SKM-1 treated with dmso at 0.1 percent for 144 hours (cell line): Measurements from ENCODE around the gene INO80.
"Not testable (repeated sequence)": the region's sequence is repeated elsewhere in the genome, so short reads cannot be mapped to it uniquely, and the experiment has no call there.

Source experiments
- DNase-seq: peaks from one replicate; lab custom pipeline; 2025; ENCODE audit not compliant: unreplicated experiment; lab: John Stamatoyannopoulos, UW

Gene INO80

DNA sequence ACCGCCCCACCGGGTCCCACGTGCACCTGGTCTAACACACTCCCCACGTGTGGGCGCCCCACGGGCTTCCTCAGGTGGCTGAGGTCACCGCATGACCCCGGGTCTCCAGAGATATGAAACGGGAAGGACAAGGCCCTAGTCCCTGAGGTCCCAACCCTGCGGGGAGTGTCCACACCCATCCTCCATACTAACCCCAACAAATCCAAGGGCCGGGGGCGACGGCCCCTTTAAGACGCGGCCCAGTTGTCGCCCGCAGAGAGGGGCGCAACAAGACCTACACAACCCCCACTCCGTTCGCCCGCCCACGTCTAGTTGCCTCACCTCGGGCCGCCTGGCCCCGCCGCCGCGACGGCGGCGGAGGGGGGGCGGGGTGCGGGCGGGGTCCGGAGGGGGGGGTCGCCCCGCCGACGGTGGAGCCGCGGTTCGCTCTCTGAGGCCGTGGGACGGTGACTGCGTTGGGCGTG, 396 bp downstream of the INO80 start:
- DNase-seq, result peak; percentile 55

DNA sequence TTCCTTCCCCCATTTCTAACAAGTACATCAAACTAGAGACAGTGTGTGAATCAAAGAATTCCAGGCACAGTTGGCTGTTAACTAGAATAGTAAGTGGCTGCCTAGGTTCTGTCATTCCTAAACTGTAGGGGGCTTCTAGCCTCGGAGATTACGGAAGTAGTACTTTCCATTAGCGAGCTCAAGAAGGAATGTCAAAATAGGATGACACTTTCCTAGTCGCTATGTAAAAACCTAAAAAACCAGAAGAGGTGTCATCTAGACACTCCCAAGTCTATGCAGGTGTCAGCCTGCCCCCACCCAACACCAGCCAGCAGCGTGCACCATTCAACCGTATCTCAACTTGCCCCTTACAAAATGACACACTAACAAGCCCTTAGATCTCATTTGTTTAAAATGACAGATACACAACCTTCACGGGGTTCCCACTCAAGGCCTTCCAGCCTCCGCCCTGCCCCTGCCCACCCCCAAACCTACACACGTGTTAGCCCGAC, 874 bp downstream of the INO80 start:
- DNase-seq, result no peak

DNA sequence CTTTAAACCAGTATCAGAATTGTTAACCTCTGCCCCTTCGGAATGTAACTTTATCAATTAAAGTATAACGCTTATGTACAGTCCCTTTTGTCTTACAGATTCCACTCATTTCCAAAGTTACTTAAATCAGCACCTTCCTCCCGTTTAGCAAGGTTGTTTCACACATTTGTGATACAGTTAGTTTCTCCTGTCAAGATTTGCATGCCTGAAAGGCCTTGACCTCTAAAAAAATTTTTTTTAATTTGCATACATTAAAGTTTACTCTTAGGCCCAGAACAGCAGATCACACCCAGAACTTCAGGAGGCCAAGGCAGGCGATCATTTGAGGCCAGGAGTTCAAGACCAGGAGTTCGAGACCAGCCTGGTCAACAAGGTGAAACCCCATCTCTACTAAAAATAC, 9.1 kb downstream of the INO80 start:
- DNase-seq, result no peak

DNA sequence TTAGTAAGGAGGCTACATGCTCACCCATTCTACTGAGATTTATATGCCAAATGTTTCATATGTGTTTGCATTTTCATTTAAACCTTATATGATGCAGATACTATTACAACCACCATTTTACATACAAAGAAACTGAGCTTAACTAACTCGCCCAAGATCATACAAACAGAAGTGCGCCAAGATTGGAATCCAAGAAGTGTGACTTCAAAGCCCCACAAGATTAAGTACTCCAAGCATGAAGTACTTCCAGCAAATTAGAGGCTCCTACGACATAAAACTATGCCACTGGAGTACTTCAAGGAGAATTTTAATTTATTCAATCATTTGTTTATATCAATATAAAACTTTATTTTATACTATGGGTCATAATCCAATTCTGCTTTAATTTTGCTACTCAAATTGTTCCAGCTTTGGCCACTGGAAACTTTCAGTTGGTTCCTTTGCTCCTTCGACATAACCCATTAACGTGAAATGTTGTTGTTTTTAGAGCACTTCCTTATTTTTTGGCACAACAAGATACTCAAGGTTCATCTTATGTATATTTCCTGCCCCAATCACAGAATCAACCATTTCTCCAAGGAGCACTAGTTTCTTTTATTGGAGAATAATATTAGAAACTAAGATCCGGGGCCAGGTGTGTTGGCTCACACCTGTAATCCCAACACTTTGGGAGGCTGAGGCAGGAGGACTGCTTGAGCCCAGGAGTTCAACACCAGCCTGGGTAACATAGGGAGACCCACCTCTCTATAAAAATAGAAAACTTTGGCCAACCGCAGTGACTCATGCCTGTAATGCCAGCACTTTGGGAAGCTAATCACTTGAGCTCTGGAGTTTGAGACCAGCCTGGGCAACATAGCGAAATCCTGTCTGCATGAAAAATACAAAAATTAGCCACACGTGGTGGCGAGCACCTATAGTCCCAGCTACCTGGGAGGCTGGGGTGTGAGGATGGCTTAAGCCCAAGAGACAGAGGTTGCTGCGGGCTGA, 10.4 kb downstream of the INO80 start:
- no peak for DNase-seq

DNA sequence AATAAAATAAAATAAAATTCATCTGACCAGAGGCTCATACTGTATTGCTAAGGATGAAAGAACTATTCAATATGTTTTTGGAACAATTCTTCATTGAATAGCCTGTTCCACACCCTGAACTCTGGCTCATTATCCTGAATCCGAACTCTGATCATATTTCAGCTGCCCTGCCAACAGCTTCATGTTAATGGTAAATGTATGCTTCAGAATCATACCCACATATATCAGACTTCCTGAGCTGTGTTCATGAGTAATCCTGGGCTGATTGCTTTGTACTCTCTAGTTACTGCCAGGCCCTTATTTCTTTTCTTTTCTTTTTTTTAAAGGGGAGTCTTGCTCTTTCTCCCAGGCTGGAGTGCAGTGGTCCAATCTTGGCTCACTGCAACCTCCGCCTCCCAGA, 11.8 kb downstream of the INO80 start:
- DNase-seq, result no peak

DNA sequence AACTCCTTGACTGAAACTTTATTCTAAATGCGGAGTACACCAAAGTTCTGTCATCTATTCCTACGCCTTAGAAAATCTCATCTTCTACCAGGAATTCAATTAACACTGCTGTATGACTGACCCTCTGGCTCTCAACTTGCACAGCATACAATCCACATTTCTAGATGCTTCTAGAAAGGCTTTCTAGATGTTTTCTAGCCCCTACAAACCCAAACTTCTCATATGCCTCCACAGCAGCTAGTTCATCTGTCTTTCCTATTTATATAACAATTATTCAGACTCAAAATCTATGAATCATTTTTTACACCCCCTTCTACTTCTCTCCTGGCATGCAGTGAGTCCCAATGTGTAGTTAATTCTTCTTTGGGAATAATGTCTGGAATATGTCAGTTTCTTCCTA, 13.2 kb downstream of the INO80 start:
- DNase-seq, result no peak

DNA sequence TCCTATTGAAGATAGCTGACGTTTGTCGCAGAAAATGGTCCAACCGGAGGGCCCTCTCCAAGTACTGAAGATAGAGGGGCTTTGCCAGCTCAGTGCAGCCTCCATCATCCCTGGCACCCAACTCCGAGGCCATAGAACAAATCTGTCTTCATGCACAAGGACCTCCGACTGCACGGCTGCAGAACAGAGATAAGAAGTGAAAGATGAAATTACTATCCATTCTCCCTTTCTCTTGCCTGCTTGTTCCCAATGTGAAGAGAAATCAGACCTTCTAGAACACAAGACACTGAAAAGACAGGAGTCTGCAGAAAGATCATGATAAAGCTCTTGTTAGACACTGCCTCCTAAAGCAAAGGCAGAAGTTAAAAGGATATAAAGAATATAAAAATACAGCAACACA, 19.9 kb downstream of the INO80 start:
- DNase-seq, result no peak

DNA sequence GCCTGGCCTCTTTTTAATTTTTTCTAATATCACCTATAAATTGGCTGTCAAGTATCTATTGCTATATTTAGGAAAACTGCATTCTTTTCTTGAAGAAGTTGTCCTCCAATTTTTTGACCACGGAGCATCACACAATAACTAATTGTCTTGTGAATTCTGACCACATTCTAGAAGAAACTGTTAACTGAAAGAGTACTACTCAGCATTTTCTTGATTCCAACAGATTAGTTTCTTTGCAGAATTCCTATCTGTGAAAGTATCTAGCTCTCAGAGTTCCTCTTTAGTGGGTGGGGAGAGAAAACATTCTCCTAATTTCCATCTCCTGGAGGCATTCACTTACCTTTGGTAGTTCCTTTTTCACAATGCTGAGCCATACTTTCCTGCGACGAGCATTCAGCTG, 31.1 kb downstream of the INO80 start:
- DNase-seq, result no peak

DNA sequence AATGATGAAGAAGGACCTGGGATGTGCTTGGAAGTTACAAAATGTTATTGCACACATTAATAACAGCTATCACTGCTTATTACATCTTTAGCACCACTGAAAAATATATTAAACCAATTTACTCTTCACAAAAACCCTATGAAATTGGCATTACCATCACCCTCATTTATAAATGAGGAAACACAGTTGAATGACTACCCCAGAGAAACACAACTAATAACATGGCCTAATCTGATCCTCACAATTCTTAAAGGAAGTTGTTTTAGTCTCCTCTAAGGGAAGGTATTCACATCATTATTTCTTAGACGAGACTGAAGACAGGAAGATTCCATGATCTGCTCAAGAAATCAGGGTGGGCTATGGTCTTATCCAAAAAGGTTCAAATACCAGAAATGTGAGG, 35.9 kb downstream of the INO80 start:
- no peak for DNase-seq

DNA sequence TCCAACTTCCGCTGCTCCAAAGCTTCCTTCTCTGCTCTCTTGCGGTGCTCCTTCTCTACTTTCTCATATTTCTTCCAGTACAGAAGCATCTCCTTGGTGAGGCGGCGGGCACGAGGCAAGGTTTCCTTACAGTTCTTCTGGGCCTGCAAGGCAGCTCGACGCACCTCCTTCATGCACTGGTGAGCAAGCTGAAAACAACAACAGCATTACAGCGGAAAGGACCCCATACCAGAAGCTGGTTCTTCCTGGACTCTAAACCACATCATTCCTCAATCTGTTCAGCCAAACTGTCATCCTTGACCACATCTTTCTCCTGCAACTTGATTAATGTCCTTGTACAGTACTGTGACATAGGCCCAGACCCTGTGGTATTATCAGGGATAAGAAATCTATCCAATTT, 36.4 kb downstream of the INO80 start:
- no peak for DNase-seq

DNA sequence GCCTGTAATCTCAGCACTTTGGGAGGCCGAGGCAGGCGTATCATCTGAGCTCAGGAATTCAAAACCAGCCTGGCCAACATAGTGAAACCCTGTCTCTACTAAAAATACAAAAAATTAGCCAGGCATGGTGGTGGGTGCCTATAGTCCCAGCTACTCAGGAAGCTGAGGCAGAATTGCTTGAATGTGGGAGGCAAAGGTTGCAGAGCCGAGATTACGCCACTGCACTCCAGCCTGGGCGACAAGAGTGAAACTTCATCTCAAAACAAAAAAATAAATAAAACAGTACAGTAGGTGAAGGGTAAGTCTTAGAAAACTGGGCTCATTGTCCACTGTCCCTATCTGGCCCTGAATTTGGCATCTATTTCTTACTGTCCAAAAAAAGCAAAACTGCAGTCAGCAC, 37.2 kb downstream of the INO80 start:
- not testable (repeated sequence) for DNase-seq

DNA sequence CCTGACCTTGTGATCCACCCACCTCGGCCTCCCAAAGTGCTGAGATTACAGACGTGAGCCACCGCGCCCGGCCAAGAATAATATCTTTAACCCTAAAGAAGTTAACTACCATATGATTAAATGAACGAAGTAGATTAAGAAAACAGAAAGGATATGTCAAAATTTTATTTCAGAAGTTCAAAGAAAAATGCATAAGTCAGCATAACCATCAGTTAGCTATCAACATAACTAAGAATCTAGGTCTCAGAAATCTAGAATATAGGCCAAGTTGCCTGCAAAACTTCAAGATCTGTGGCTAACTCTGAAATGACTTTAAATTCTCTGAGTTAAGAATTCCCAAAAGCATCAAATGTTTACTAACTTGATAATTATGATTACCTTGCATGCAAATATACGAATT, 38.0 kb downstream of the INO80 start:
- DNase-seq, result no peak

DNA sequence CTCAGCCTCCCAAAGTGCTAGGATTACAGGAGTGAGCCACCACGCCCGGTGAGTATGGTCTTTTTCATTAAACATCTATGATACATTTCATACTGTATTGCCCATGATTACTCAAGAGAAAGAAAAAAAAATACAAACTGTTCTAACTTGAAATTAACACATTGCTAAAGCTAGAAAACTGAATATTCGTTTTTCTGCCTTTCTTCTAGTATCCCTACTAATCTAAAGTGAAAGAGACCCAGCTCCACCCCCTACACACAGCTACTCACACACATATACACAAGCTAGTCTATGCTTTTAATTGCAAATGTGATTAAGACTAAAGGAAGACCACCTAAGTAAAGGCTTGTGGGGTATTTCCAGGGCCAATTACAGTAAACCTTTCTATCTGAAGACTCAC, 43.1 kb downstream of the INO80 start:
- no peak for DNase-seq

DNA sequence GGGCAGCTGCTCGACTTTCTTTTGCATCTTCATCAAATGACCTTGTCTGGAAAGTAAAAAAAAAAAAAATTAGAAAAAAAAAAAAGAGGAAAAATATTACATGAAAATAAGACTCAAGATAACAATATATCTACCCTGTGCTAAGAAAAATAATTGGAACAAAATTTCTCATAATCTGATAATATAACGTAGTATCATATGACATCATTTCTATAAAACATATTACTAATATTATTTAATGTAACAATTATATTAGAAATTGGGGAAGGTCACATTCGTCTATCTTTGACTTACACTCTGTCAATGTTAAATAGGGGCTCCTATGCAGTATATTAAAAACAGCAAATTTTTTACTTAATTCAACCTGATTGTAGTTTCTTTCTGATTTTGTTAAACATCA, 44.1 kb downstream of the INO80 start:
- DNase-seq, result no peak

DNA sequence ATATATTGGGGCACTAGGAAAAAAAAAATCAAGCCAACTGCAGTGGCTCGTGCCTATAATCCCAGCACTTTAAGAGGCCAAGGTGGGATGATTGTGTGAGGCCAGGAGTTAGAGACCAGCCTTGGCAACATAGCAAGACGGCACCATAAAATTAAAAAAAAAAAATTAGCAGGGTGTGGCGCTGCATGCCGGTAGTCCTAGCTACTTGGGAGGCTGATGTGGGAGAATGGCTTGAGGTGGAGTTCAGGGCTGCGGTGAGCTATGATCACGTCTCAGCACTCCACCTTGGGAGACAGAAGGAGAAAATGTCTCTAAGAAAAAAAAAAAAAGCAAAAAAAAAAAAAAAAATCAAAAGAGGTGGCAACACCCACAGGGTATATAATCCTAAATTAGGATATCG, 49.6 kb downstream of the INO80 start:
- no peak for DNase-seq

DNA sequence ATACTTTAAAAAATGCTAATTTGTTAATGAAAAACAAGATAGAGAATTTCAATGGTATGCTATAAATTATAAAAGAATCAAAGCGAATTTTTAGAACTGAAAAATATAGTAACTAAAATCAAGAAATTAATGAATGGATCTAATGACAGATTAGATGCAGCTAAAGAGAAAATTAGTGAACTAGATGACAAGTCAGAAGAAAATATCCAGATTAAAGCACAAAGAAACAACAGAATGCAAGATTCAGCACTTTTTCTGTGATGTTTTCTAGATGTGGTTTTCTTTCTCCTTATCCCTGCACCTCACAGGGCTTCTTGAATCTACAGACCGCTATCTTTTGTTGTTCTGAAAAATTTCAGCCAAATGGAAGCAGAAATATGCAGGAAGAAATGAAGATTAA, 54.4 kb downstream of the INO80 start:
- no peak for DNase-seq

DNA sequence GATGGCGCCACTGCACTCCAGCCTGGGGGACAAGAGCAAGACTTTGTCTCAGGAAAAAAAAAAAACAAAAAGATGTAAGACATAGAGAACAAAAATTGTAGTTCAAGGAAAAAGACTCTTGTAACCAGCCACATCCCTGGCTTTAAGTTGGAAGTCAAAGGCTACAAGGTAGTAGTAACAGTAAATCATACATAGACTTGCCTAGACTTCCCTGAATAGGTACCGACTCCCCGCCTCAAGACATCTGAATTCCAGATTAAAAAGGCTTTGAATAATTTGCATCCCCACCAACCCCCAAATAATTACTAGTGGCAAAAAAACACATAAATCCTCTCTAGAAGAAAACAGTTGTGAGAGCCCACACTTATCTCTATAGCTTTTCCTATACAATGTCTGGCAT, 55.6 kb downstream of the INO80 start:
- no peak for DNase-seq

DNA sequence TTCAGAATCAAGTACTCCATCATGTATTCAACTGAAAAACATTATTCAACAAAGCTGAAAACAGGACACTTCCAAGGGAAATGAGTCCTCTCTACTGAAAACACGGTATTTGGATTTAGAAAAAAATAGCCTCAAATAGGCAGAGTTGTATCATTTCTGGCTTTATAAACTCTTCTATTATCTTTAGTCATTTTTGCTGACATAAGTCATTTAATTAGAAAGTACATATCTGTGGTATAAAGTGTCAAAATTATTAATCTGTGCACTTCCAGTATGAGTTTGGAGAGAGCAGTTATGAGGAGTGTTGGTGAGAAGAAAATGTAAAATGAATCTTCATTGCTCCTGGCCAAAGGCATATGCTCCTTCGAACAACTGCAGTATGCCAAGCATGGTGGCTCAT, 59.3 kb downstream of the INO80 start:
- no peak for DNase-seq

DNA sequence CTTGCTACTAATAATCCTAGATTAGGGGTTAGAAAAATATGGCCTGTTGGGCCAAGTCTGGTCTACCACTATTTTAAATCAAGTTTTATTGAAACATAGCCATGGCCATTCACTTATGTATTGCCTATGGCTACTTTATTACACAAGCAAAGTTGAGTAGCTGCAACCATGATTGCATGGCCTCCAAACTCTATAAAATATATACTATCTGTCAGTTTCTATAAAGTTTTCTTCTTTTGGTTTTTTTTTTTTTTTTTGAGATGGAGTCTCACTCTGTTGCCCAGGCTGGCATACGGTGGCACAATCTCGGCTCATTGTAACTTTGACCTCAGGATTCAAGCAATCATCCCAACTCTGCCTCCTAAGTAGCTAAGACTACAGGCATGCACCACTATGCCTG, 60.4 kb downstream of the INO80 start:
- DNase-seq, result no peak

DNA sequence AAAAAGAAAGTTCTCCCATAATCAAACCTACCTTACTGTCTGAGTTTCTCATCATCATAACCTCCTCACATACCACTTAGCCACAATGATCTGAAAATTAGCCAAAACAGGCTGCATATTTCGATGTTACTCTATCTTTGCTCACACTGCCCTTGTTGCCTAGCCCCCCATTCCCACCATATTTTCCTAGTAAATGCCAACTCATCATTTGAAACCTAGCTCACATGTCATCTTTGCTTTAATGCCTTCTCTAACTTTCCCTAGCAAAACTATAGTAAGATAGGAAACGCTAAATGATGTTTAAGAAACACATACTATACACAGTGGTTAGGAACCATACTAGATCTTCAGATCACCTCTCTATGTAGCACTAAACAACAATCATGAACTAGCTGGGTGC, 64.9 kb downstream of the INO80 start:
- DNase-seq, result no peak

DNA sequence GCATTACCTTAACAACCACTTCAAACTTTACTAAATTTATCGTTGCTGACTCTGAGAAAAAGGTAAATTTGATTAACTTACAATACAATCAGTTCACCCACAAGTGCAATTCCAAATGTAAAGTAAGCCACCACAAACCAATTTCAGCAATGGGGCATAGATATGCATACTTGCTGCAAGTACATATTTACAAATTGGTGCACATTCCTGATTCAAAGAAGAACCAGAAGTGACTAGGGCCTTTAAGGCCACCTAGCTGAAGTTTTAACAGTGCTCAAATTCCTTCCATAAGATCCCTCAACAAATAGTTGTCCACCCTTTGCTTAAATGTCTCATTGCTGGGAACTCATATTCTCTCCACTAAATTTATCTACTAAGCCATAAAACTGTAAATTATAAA, 67.2 kb downstream of the INO80 start:
- DNase-seq, result no peak

DNA sequence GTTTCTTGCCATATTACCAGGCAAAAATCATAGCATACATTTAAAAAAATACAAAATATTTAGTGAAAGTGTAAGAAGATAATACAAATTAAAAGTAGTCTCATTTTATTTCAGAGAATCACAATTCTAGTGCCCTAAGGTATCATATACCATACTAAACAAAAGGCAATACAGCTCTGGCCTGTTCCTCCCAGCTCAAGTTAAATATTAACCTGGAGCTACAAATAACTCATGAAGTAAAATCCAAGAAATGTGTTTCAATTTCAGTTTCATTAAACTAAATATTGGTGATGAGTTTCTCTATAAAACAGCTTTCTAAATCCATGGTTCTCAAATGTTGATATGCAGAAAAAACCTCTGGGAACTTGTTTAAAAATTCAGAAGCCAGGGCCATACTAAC, 67.7 kb downstream of the INO80 start:
- no peak for DNase-seq

DNA sequence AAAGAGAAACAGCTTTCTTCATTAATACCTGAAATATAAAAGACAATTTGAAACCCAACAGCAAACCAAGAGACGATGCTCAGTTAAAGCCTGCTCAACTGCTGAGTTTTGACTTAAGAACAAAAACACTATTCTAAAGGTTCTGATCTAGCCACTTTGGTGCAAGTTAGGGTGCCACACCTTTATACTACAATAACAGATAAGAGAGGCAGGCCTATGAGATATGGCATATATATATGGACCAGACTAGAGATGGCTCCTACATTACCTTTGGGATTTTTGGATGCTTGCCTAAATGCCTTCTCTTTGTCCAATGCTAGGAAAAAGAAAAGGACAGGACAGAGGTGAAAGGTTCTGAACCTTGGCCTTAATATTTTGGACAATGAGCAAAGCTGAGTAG, 68.6 kb downstream of the INO80 start:
- DNase-seq, result no peak
